SJCRH30 (cell line): Measurements from ENCODE around the gene MGLL. TPM values are rescaled to one million over a fixed set of nuclear protein-coding genes. Genes with fewer than 3 reads are reported as not detected.

Experiments
- DNase-seq, 2 experiments: peaks; one replicate each; pipeline ENCODE4 v3.0.0-alpha.2; 2015 to 2020
- H3K27ac ChIP-seq: fragments of 250-450 bp; sonication (Bioruptor Pico); 2 replicates; pipeline ENCODE4 v1.5.1; 2020; ENCODE audit warnings: mild to moderate bottlenecking, moderate library complexity
- H3K27me3 ChIP-seq: fragments of 250-450 bp; sonication (Bioruptor Pico); 2 replicates; pipeline ENCODE4 v1.5.1; 2020; ENCODE audit warnings: mild to moderate bottlenecking, moderate library complexity
- H3K36me3 ChIP-seq: fragments of 250-450 bp; sonication (Bioruptor Pico); 2 replicates; pipeline ENCODE4 v1.5.1; 2020; ENCODE audit warnings: mild to moderate bottlenecking, moderate library complexity
- H3K4me1 ChIP-seq: fragments of 250-450 bp; sonication (Bioruptor Pico); 2 replicates; pipeline ENCODE4 v1.5.1; 2020; ENCODE audit warnings: mild to moderate bottlenecking, moderate library complexity
- H3K4me3 ChIP-seq: fragments of 250-450 bp; sonication (Bioruptor Pico); 2 replicates; pipeline ENCODE4 v1.5.1; 2020; ENCODE audit warnings: mild to moderate bottlenecking, moderate library complexity
- H3K9me3 ChIP-seq: fragments of 250-450 bp; sonication (Bioruptor Pico); replicated peaks from 2 replicates; pipeline ENCODE4 v1.5.1; 2020; ENCODE audit warnings: mild to moderate bottlenecking, moderate library complexity
- total RNA-seq: library from RNA; depleted of rRNA; stranded (reverse); fragments of >200 nt; shearing (Covaris generic); gene quantifications from 2 replicates; pipeline ENCODE4 v1.2.3, GENCODE V29; 2014

MGLL gene
- total RNA-seq, 1 experiment from 2014 or later = 41.7 TPM

GRCh38 chr3:127796045-127796830, 26.1 kb downstream of the MGLL start:
- Histone ChIP-seq H3K27me3 (no peaks in the 10 kb centered on the region), H3K36me3 (peaks cover 13% of the 10 kb centered on the region), H3K27ac (no peak overlapping the region), H3K9me3 (no peaks in the 10 kb centered on the region), H3K4me3 (no peak overlapping the region), H3K4me1 (peaks cover 11% of the 10 kb centered on the region)
- DNase-seq = no peak

- H3K27ac ChIP-seq = no peak overlapping the region
- DNase-seq = no peak
- peaks cover 13% of the 10 kb centered on the region for H3K36me3 ChIP-seq
- no peaks in the 10 kb centered on the region for H3K27me3 ChIP-seq
- no peaks in the 10 kb centered on the region for H3K9me3 ChIP-seq
- H3K4me3 ChIP-seq = no peak overlapping the region
- H3K4me1 ChIP-seq = peaks cover 22% of the 10 kb centered on the region
Observed at GRCh38 chr3:127794972-127795371, 27.3 kb downstream of the MGLL start.

- Histone ChIP-seq H3K27ac (no peak overlapping the region), H3K4me3 (no peak overlapping the region), H3K4me1 (peaks cover 22% of the 10 kb centered on the region), H3K36me3 (peaks cover 7% of the 10 kb centered on the region), H3K27me3 (no peaks in the 10 kb centered on the region), H3K9me3 (no peaks in the 10 kb centered on the region)
- DNase-seq = no peak
Observed at GRCh38 chr3:127794402-127794801, 27.9 kb downstream of the MGLL start.

- Histone ChIP-seq H3K4me3 (no peak overlapping the region), H3K27ac (no peak overlapping the region), H3K9me3 (no peaks in the 10 kb centered on the region), H3K4me1 (peaks cover 22% of the 10 kb centered on the region), H3K36me3 (peaks cover 6% of the 10 kb centered on the region), H3K27me3 (no peaks in the 10 kb centered on the region)
- DNase-seq = peak in 1 of 2 experiments; percentile 41
Observed at GRCh38 chr3:127792541-127793292, 29.6 kb downstream of the MGLL start.

- Histone ChIP-seq H3K36me3 (peaks cover 6% of the 10 kb centered on the region), H3K4me3 (no peak overlapping the region), H3K27me3 (no peaks in the 10 kb centered on the region), H3K4me1 (peaks cover 22% of the 10 kb centered on the region), H3K27ac (peak overlapping the region; percentile 28), H3K9me3 (no peaks in the 10 kb centered on the region)
- peak; percentile 83 to 93 for DNase-seq
Observed at GRCh38 chr3:127791221-127791913, 30.9 kb downstream of the MGLL start.

- Histone ChIP-seq H3K36me3 (peaks cover 6% of the 10 kb centered on the region), H3K4me1 (peaks cover 22% of the 10 kb centered on the region), H3K27me3 (no peaks in the 10 kb centered on the region), H3K27ac (peak overlapping the region; percentile 28), H3K4me3 (no peak overlapping the region), H3K9me3 (no peaks in the 10 kb centered on the region)
- DNase-seq = no peak
Observed at GRCh38 chr3:127790882-127791183, 31.5 kb downstream of the MGLL start.

GRCh38 chr3:127789990-127790881, 32.1 kb downstream of the MGLL start:
- no peak overlapping the region for H3K4me3 ChIP-seq
- DNase-seq = peak in 1 of 2 experiments; percentile 31
- no peaks in the 10 kb centered on the region for H3K9me3 ChIP-seq
- H3K4me1 ChIP-seq = peaks cover 26% of the 10 kb centered on the region
- H3K27ac ChIP-seq = peak overlapping the region; percentile 28; the same call in 1 of the 2 replicates
- H3K36me3 ChIP-seq = peaks cover 6% of the 10 kb centered on the region
- no peaks in the 10 kb centered on the region for H3K27me3 ChIP-seq

GRCh38 chr3:127789051-127789450, 33.3 kb downstream of the MGLL start:
- DNase-seq = no peak
- H3K27ac ChIP-seq = no peak overlapping the region
- H3K27me3 ChIP-seq = no peaks in the 10 kb centered on the region
- no peaks in the 10 kb centered on the region for H3K36me3 ChIP-seq
- no peak overlapping the region for H3K4me3 ChIP-seq
- H3K4me1 ChIP-seq = peaks cover 29% of the 10 kb centered on the region
- H3K9me3 ChIP-seq = no peaks in the 10 kb centered on the region

- H3K4me1 ChIP-seq = peaks cover 35% of the 10 kb centered on the region
- DNase-seq = no peak
- H3K36me3 ChIP-seq = no peaks in the 10 kb centered on the region
- no peaks in the 10 kb centered on the region for H3K9me3 ChIP-seq
- no peak overlapping the region for H3K27ac ChIP-seq
- no peak overlapping the region for H3K4me3 ChIP-seq
- no peaks in the 10 kb centered on the region for H3K27me3 ChIP-seq
Observed at GRCh38 chr3:127788451-127788909, 33.8 kb downstream of the MGLL start.

- no peak for DNase-seq
- no peak overlapping the region for H3K4me3 ChIP-seq
- H3K4me1 ChIP-seq = peaks cover 37% of the 10 kb centered on the region
- no peaks in the 10 kb centered on the region for H3K36me3 ChIP-seq
- no peaks in the 10 kb centered on the region for H3K27me3 ChIP-seq
- no peaks in the 10 kb centered on the region for H3K9me3 ChIP-seq
- no peak overlapping the region for H3K27ac ChIP-seq
Observed at GRCh38 chr3:127787571-127788365, 34.5 kb downstream of the MGLL start.

- Histone ChIP-seq H3K9me3 (no peaks in the 10 kb centered on the region), H3K4me1 (peaks cover 37% of the 10 kb centered on the region), H3K27me3 (no peaks in the 10 kb centered on the region), H3K27ac (no peak overlapping the region), H3K4me3 (no peak overlapping the region), H3K36me3 (no peaks in the 10 kb centered on the region)
- no peak for DNase-seq
Observed at GRCh38 chr3:127787071-127787490, 35.2 kb downstream of the MGLL start.

- no peak overlapping the region for H3K4me3 ChIP-seq
- H3K36me3 ChIP-seq = no peaks in the 10 kb centered on the region
- H3K27ac ChIP-seq = no peak overlapping the region
- H3K4me1 ChIP-seq = peaks cover 37% of the 10 kb centered on the region
- H3K9me3 ChIP-seq = no peaks in the 10 kb centered on the region
- DNase-seq = peak; percentile 43 to 46
- H3K27me3 ChIP-seq = no peaks in the 10 kb centered on the region
Observed at GRCh38 chr3:127786353-127787070, 35.8 kb downstream of the MGLL start.

- Histone ChIP-seq H3K4me1 (peaks cover 37% of the 10 kb centered on the region), H3K9me3 (no peaks in the 10 kb centered on the region), H3K27ac (no peak overlapping the region), H3K27me3 (no peaks in the 10 kb centered on the region), H3K36me3 (no peaks in the 10 kb centered on the region), H3K4me3 (no peak overlapping the region)
- DNase-seq = no peak
Observed at GRCh38 chr3:127785711-127786265, 36.5 kb downstream of the MGLL start.
